Motor neuron (in vitro differentiated cells): ENCODE results near the gene MAN1A1. TPM values are rescaled to one million over a fixed set of nuclear protein-coding genes. Genes with fewer than 3 reads are reported as not detected.

Experiments used
- ATAC-seq, 8 experiments: fragments of 200-7000 bp; cut with Tn5 transposase; replicated peaks in 6 of 8; 2 replicates each; pipeline ENCODE4 v1.8.0; 2021; ENCODE audit warnings: mild to moderate bottlenecking in 8 of 8, moderate library complexity in 8 of 8
- H3K27ac ChIP-seq, 2 donors: fragments of 250-450 bp; sonication (Bioruptor Pico); 2 replicates each; pipeline ENCODE4 v1.9.0; 2021; ENCODE audit warnings: antibody characterized with exemption in 2 of 2, mild to moderate bottlenecking in 2 of 2, moderate library complexity in 1 of 2
- H3K4me1 ChIP-seq, 2 donors: fragments of 250-450 bp; sonication (Bioruptor Pico); replicated peaks in 1 of 2; 2 replicates each; pipeline ENCODE4 v1.6.1; 2021; ENCODE audit warnings: antibody characterized with exemption in 2 of 2, mild to moderate bottlenecking in 2 of 2, moderate library complexity in 1 of 2
- H3K4me3 ChIP-seq, 5 donors: fragments of 250-450 bp; sonication (Bioruptor Pico); 2 replicates each; pipeline ENCODE4 v1.9.0; 2021; ENCODE audit warnings: antibody characterized with exemption in 5 of 5, mild to moderate bottlenecking in 5 of 5, moderate library complexity in 4 of 5
- WGBS, 10 experiments: fragments of 450-650 bp; shearing (Covaris generic); methylation state at CpG; one replicate each; pipeline ENCODE4 v1.0.0; 2022; 5-methylcytosine and 5-hydroxymethylcytosine counted together
- in situ Hi-C, 9 experiments: fragments of 400-800 bp; cut with MboI; loops; one replicate each; pipeline ENCODE4 v1.15.0; 2021; ENCODE audit warnings: low sequenced_read_pairs in 9 of 9, low pct_unique_long_range_greater_than_20kb in 2 of 9; ENCODE audit not compliant: unreplicated experiment in 9 of 9
- total RNA-seq, 8 experiments: library from RNA; unstranded; fragments of 300-600 nt; gene quantifications; 2 replicates each; pipeline versions ENCODE4 v1.2.3 to v1.2.4, GENCODE V29; 2022

Gene MAN1A1
- total RNA-seq, 8 experiments from 2014 or later, result 0.73 to 32.9 (median 4.5) TPM

DNA sequence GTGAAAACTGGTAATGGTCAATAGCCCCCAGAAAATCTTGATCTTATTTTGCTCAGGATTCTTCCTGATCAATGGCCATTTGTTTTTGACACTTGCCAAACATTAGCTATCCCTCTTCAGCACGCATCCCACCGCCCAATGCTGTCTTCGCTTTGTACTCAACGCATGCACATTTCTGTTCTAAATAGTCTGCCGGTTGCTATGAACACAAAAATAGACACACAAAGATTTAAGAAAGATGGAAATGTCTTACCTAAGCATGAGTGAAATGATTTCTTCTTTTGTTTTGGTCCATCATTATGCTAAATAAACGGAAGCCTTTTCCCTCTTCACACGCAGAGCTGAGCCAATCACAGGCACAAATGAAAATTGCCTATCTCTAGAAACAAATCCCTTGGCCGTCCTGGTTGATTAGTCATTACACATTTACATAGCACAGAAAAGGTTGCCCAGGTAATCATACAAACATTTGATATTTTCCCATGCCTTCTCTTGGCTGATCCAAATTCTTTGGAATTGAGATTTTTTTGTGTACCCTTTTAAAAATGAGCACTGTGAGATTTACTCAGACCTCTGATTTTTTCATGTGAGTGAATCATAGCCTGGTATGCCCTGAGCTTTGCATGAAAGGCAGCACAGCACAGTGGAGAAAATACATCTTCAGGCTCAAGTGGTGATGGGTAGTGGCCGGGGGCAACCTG lies 200.6 kb downstream of the MAN1A1 start:
- whole genome bisulfite sequencing, 10 experiments, result 16 to 100% (median 80%) methylated on average over 1 to 9 of the region's 9 CpGs
- in situ Hi-C loops, result loop anchor here in 2 of 9 experiments (25.0 kb wide), 2 partner anchors 188 to 563 kb away; partner anchors contain the start of gene MAN1A1 (in 1 of the 2)
- H3K4me3 ChIP-seq, result no peak overlapping the region
- H3K4me1 ChIP-seq, result peaks cover 0 to 5% of the 10 kb centered on the region in 2 donors
- peak in 5 of 8 experiments; percentile 9 to 45 (median 24) for ATAC-seq
- no peak overlapping the region for H3K27ac ChIP-seq

DNA sequence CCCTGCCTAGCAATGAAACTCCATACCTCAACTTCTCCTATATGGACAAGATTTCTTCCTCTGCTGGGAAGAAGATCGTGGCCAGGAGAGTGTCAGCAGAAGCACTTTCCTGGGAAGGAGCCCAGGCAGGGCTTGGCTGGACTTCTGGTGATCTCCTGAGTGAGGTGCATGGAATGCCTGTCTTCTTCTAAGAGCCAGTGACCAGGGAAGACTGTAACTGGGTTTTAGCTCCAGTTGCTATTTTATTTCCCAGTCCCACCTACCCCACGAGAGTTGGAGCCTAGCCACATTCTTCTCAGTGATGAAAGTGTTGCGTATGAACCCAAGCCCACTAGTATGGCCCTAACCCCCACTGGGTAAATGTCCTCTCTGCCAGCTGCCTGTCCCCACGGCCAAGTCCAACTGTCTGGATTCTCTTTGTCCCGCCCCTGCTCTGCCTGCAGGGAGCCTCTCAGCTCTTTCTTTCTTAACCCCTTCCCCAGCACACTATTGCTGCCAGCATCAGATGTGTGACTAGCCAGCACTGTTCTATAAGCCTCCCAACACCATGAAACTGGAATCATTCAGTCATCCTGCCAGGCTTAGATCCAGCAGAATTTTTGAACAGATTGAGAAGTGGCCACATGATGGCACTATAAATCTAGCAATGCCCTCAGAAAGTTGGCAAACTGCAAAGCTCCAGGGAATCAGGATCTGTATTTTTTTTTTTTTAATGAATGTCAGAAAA lies 201.3 kb downstream of the MAN1A1 start:
- ATAC-seq, result peak; percentile 29 to 70 (median 44)
- Histone ChIP-seq H3K27ac (no peak overlapping the region), H3K4me3 (no peak overlapping the region), H3K4me1 (peaks cover 0 to 5% of the 10 kb centered on the region in 2 donors)
- in situ Hi-C loops, result loop anchor here in 2 of 9 experiments (25.0 kb wide), 2 partner anchors 189 to 564 kb away; partner anchors contain the start of gene MAN1A1 (in 1 of the 2)
- 20 to 100% (median 68%) methylated on average over 1 to 3 of the region's 5 CpGs; no CpG with 5 or more reads in 2 of the 10 experiments for WGBS, 10 experiments

DNA sequence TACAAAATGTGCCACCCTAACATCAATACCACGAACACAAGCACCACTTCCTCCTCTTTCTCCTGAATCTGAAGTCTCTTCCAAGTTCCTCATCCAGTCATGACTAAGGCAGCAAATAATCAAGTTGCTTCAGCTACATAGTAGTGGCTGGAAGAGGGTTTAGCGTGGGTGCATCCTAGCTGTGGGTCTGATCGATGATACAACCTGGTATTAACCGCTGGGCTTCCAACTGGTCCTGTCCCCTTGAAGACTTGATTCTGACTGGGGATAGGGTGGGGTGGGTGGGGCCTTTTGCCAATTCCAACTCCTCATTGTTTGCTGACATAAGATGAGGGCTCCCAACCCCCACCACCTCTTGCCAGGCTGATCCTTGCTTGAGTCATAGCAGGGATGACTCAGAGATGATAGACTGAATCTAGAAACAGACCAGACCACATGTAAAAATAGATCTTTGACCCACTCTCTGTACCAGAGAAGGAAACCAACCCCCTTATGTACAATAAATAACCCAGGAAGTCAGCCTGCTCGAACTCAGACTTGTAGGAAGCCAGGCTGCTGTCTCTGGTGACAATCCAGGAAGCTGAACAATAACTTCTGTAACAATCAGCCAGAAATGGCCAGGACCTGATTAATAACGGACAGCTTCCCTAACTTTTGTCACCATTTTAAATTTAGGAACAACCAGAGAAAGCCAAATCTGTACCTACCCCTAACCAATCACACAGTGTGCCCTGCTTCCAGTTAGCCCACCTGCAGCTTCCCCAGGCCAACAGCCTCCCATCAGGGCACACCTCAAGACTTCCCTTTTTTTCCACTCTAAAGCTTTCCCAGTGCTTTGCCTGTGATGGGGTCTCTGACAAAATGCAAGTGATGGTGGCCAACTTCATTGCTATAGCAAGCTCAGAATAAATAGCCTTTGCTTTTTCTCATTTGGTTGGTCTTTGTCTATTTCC lies 202.2 kb downstream of the MAN1A1 start:
- peak; percentile 80 to 95 (median 89) for ATAC-seq

DNA sequence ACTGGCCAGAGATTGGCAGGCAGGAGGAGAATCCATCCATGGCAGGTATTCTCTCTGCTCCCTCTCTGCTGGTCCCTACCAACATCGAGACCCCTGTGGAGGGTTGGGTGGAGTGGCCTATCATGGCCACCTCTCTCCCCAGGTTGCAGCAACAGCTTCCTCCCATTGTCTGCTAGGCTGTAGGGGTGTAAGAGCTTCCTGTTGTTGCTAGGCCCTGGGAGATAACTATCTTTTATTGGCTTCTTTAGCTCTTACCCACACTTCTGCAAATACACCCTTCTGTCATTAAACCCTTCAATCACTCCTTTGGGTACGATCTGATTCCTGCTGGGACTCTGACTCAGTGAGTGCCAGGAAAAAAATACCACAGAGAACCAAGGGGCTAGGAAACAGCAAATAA lies 204.4 kb downstream of the MAN1A1 start:
- no peak overlapping the region for H3K4me3 ChIP-seq
- H3K4me1 ChIP-seq, result peaks cover 6 to 14% of the 10 kb centered on the region in 2 donors
- no peak overlapping the region for H3K27ac ChIP-seq
- WGBS, 10 experiments, result 20 to 100% (median 75%) methylated on average over 1 of the region's 2 CpGs; no CpG with 5 or more reads in 5 of the 10 experiments
- ATAC-seq, result no peak
- in situ Hi-C loops, result loop anchor here in 2 of 9 experiments (25.0 kb wide), 2 partner anchors 192 to 567 kb away; partner anchors contain the start of gene MAN1A1 (in 1 of the 2)

More for the DNA sequence above, 202.2 kb downstream of the MAN1A1 start:
- H3K4me3 ChIP-seq, result no peak overlapping the region
- in situ Hi-C loops, result loop anchor here in 2 of 9 experiments (25.0 kb wide), 2 partner anchors 190 to 565 kb away; partner anchors contain the start of gene MAN1A1 (in 1 of the 2)
- H3K27ac ChIP-seq, result no peak overlapping the region
- WGBS, 10 experiments, result 0 to 75% (median 29%) methylated on average over 1 to 3 of the region's 6 CpGs; no CpG with 5 or more reads in 2 of the 10 experiments
- peaks cover 0 to 5% of the 10 kb centered on the region in 2 donors for H3K4me1 ChIP-seq

DNA sequence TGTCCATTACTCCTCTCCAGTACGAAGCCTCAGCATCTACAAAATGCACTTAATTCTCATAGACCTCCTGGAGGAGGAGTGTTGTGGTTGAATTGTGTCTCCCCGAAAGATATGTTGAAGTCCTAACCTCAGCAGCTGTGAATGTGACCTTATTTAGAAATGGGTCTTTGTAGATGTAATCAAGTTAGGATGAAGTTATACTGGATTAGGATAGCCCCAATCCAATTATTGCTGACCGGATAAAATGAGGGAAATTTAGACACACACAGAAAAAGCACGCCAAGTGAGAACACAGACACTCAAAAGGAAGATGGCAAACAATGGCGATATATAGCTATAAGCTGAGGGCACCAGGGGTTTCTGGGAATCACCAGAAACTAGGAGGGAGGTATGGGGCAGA lies 206.9 kb downstream of the MAN1A1 start:
- 87 to 100% (median 96%) methylated on average over 1 to 5 of the region's 5 CpGs; no CpG with 5 or more reads in 3 of the 10 experiments for WGBS, 10 experiments
- Histone ChIP-seq H3K27ac (no peak overlapping the region), H3K4me1 (peaks cover 11% of the 10 kb centered on the region in 2 donors), H3K4me3 (no peak overlapping the region)
- in situ Hi-C loops, result loop anchor here in 2 of 9 experiments (25.0 kb wide), 2 partner anchors 195 to 570 kb away; partner anchors contain the start of gene MAN1A1 (in 1 of the 2)
- no peak for ATAC-seq

DNA sequence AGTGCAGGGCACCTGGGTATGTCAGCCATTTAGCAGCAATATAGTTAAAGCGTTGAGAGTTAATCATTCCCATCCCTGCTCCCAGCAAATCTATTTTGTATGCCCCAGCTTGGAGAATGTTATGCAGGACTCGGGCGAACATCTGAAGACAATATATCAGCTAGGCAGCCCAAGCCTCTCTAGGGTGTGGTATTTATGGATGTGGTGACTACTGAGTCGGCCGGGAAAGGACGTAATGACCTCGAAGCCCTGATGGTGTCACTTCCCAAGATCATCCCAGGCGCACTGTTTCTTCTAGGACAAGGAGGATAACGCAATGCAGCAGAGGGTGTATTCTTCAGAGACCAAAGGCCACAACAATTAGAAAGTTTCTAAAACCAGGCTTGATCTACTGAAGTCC lies 207.5 kb downstream of the MAN1A1 start:
- in situ Hi-C loops, result loop anchor here in 2 of 9 experiments (25.0 kb wide), 2 partner anchors 195 to 570 kb away; partner anchors contain the start of gene MAN1A1 (in 1 of the 2)
- peak in 7 of 8 experiments; percentile 26 to 97 (median 53) for ATAC-seq

DNA sequence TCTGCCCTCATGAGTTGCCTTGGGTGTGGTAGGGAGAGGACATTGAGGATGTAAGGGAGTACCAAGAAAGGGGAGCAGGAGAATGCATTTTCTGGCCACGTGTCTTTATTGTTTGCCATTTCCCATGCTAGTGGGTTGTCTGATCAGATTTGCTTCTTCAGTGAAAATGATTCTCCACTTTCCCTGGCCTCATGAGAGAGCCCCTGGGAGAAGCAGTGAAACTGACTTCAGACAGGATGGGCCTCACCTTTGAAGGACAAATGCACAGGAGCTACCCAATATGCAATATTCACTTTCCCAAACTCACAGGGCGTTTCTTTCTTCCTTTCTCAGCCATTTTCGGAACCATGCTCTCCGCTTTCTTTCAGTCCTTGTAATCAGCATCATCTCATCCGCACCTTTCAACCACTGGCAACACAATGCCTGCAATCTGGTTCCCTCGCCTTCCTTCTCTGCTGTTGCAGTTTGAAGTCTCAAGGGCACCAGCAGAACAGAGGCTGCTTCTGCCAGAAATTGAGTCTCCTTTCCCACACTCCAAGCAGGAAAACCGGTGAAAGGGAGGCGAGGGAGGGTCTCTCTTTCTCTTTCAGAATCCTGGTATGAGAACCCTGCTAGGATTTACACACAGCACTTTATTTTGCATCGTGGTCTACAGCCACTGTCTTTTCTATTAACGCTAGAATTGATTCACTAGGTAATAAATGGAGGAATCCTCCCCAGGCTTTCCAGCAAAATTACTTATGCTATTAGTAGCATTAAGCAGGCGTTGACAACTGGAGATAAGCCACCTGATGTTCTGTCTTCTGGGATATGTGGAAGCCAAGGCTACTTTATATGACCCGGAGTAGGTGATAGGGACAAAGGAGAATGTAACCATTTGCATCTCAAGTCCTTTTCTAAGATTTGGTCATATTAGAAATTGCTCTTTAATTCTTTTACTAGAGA lies 209.1 kb downstream of the MAN1A1 start:
- Histone ChIP-seq H3K4me1 (peaks cover 11% of the 10 kb centered on the region in 2 donors), H3K4me3 (no peak overlapping the region), H3K27ac (no peak overlapping the region)
- 70 to 95% (median 87%) methylated on average over 2 to 10 of the region's 12 CpGs; no CpG with 5 or more reads in 1 of the 10 experiments for WGBS, 10 experiments
- ATAC-seq, result peak in 1 of 8 experiments; percentile 39
- in situ Hi-C loops, result loop anchor here in 2 of 9 experiments (25.0 kb wide), 2 partner anchors 197 to 572 kb away; partner anchors contain the start of gene MAN1A1 (in 1 of the 2)

More for the DNA sequence above, 207.5 kb downstream of the MAN1A1 start:
- Histone ChIP-seq H3K4me1 (peaks cover 11% of the 10 kb centered on the region in 2 donors), H3K27ac (no peak overlapping the region), H3K4me3 (no peak overlapping the region)
- WGBS, 10 experiments, result 0 to 93% (median 11%) methylated on average over 2 to 9 of the region's 9 CpGs; no CpG with 5 or more reads in 3 of the 10 experiments

DNA sequence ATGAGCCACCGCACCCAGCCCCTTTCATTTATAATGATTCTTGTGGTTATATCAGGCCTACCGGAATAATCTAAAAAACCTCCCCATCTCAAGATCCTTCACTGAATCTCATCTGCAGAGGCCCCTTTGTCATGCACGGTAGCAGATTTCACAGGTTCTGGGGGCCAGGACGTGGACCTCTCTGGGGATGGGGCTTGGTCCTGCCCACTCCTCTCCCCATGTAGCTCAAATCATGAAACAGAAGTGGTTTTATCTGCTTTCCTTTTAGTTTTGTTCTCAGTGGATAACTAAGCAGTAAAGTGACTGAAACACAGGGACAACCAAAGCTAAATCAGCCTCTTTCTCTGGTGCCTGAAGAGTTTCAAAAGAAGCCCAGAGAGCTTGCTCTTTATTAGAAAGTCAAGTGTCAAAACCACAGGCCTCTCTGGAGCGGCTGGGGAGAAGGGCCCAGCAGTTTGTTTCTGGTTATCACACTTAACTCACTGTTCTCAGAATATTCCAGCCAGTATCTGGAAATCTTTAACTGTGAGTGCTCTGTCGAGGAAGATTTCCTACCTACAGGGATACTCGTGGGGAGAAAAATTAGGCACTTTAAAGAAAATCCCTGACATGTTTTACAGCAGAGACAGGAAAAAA lies 210.5 kb downstream of the MAN1A1 start:
- Histone ChIP-seq H3K27ac (no peak overlapping the region), H3K4me3 (no peak overlapping the region), H3K4me1 (peaks cover 9 to 11% of the 10 kb centered on the region in 2 donors)
- no peak for ATAC-seq
- 17 to 90% (median 59%) methylated on average over 1 to 6 of the region's 7 CpGs for WGBS, 10 experiments
- in situ Hi-C loops, result loop anchor here in 2 of 9 experiments (25.0 kb wide), 2 partner anchors 198 to 573 kb away; partner anchors contain the start of gene MAN1A1 (in 1 of the 2)

DNA sequence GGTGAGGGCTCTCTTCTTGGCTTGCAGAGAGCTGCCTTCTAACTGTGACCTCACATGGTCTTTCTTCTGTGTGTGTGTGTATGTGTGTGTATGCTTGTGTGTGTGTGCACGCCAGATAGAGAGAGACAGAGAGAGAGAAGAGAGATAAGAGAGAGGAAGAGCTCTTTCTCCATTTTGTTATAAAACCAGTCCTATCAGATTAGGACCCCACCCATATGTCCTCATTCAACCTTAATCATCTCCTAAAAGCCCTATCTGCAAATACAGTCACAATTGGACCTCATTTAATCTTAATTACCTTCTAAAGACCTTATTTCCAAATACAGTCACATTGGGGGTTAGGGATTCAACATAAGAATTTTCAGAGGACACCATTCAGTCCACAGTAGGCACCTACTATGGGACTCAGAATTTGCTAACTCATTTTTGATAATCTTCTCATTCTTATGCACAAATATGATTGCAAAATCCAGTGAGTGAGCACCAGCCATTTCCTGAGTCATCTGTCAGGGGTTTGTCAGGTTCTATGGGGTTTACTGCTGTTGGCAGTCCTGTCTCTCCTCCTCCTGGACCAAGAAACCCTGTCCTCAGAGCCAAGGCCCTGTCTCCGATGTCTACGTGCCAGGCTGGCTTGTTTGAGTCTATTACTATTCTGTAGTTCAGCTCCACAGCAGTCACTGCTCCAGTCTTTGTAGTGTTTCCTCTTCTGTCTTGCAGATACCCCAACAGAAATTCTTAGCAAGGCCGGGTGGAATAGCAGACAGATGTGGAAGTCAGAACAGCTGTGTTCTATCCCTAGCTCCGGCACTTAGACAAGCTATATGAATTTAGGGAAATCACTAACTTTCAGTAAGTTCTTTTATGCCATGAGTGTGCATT lies 212.1 kb downstream of the MAN1A1 start:
- 33 to 100% (median 90%) methylated on average over 1 to 5 of the region's 5 CpGs; no CpG with 5 or more reads in 3 of the 10 experiments for WGBS, 10 experiments
- H3K4me1 ChIP-seq, result peaks cover 9 to 13% of the 10 kb centered on the region in 2 donors
- no peak for ATAC-seq
- in situ Hi-C loops, result loop anchor here in 2 of 9 experiments (25.0 kb wide), 2 partner anchors 200 to 575 kb away; partner anchors contain the start of gene MAN1A1 (in 1 of the 2)
- no peak overlapping the region for H3K27ac ChIP-seq
- H3K4me3 ChIP-seq, result no peak overlapping the region

DNA sequence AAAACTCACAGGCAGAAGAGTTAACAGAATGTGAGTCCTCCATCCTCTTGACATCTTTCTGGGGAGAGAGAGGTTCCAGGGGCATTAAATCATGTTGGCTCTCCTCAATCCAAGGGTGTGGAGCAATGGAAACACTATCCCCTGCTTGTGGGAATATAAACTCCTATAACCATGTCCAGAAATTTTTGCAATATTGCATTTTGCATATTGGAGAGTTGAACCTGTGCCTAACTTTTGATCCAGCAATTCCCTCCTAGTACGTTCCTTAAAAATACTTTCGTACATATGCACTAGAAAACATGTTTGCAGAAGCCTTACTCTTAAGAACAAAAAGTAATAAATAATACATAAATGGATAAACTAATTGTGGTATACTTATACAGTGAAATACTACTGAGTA lies 214.8 kb downstream of the MAN1A1 start:
- ATAC-seq, result no peak
- Histone ChIP-seq H3K4me3 (no peak overlapping the region), H3K27ac (no peak overlapping the region), H3K4me1 (peaks cover 0 to 10% of the 10 kb centered on the region in 2 donors)
- in situ Hi-C loops, result loop anchor here in 2 of 9 experiments (25.0 kb wide), 2 partner anchors 203 to 578 kb away; partner anchors contain the start of gene MAN1A1 (in 1 of the 2)
- WGBS, 10 experiments, result 11 to 100% (median 85%) methylated on average over 1 to 2 of the region's 2 CpGs
